Retinal pigment epithelial cell (primary cell): ENCODE results near the gene APOA1.

Source experiments
- DNase-seq: peaks from one replicate; pipeline ENCODE4 v3.0.0-alpha.2; 2010; ENCODE audit warnings: low read depth
- H3K4me3 ChIP-seq: 2 replicates; pipeline ENCODE4 v1.5.1; 2011; ENCODE audit warnings: mild to moderate bottlenecking, low read length, control low read depth, moderate library complexity
- CTCF ChIP-seq: conservative IDR thresholded peaks from 2 replicates; pipeline ENCODE4 v1.5.1; 2011; ENCODE audit warnings: low read depth, low read length, control low read depth, inconsistent platforms

Gene APOA1

GRCh38 chr11:116814502-116814901 is 22.9 kb downstream of the APOA1 start:
- no peak for TF ChIP-seq CTCF
- DNase-seq, result no peak
- H3K4me3 ChIP-seq, result no peak overlapping the region

GRCh38 chr11:116813781-116814471 is 23.5 kb downstream of the APOA1 start:
- DNase-seq, result no peak
- H3K4me3 ChIP-seq, result no peak overlapping the region
- TF ChIP-seq CTCF, result no peak

DNA sequence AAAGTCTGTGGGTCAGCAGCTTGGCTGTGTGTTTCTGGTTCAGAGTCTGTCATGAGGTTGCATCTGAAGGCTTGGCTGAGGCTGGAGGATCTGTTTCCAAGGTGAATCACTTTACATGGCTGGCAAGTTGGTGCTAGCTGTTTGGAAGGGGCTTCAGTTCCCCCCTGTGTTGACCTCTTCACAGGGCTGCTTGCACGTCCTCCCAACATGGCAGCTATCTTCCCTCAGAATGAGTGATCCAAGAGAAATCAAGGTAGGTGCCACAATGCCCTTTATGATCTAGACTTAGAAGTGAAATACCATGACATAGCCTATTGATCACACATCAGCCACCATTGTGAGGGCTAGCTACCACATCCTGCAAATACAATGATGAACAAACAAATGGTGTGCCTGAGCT is 24.3 kb downstream of the APOA1 start:
- no peak for DNase-seq
- no peak for TF ChIP-seq CTCF
- H3K4me3 ChIP-seq, result no peak overlapping the region

- no peak for TF ChIP-seq CTCF
- H3K4me3 ChIP-seq, result no peak overlapping the region
- DNase-seq, result no peak
These were observed 25.3 kb downstream of the APOA1 start for GRCh38 chr11:116812109-116812508.

- no peak overlapping the region for H3K4me3 ChIP-seq
- DNase-seq, result no peak
- TF ChIP-seq CTCF, result no peak
These were observed 26.2 kb downstream of the APOA1 start for GRCh38 chr11:116811194-116811593.

- no peak for TF ChIP-seq CTCF
- DNase-seq, result no peak
- no peak overlapping the region for H3K4me3 ChIP-seq
These were observed 28.9 kb downstream of the APOA1 start for GRCh38 chr11:116808262-116809175.
